ENCODE results near the gene TK1. TPM values are rescaled to one million over a fixed set of nuclear protein-coding genes. Genes with fewer than 3 reads are reported as not detected.

TK1 gene
- total RNA-seq, 2 experiments from 2014 or later: 175 to 179 TPM

DNA sequence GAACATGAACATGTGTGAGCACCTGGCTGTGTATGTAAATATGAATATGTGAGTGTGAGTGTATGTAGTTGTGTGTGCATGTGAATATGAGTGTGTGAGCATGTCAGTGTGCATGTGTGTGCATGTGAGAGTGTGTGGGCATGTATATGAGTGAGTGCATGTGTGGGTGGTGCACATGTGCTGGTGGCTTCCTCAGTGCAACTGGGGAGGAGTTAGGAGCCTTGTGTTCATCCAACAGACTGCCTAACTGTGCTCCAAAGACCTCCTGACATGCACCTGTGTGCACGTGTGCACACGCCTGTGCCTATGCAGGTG, 46.0 kb upstream of the TK1 start:
- CTCF ChIA-PET: no interaction called here
- Mint-ChIP-seq H3K4me3 (no peak overlapping the region), H3K4me1 (ENCODE audit: low read depth) (peaks cover 12% of the 10 kb centered on the region), H3K9me3 (no peaks in the 10 kb centered on the region), H3K27me3 (peaks cover 24% of the 10 kb centered on the region), H3K36me3 (ENCODE audit: low read depth) (no peaks in the 10 kb centered on the region), H3K27ac (no peak overlapping the region)
- ATAC-seq (peak; percentile 47), DNase-seq (no peak)
- TF ChIP-seq, protein P1, sequence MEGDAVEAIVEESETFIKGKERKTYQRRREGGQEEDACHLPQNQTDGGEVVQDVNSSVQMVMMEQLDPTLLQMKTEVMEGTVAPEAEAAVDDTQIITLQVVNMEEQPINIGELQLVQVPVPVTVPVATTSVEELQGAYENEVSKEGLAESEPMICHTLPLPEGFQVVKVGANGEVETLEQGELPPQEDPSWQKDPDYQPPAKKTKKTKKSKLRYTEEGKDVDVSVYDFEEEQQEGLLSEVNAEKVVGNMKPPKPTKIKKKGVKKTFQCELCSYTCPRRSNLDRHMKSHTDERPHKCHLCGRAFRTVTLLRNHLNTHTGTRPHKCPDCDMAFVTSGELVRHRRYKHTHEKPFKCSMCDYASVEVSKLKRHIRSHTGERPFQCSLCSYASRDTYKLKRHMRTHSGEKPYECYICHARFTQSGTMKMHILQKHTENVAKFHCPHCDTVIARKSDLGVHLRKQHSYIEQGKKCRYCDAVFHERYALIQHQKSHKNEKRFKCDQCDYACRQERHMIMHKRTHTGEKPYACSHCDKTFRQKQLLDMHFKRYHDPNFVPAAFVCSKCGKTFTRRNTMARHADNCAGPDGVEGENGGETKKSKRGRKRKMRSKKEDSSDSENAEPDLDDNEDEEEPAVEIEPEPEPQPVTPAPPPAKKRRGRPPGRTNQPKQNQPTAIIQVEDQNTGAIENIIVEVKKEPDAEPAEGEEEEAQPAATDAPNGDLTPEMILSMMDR (IDR thresholded peaks at IDR 0.05): no peak
- intact Hi-C loops (cut with micrococcal nuclease): no loop called here
- POLR2A ChIA-PET: no interaction called here

- POLR2A ChIA-PET: interaction anchor here (1.4 kb wide), 1 partner anchor 18 kb away, joined by 3 read pairs; no protein-coding TSS in a partner anchor
- TF ChIP-seq, protein P1 (IDR thresholded peaks at IDR 0.05): no peak
- Mint-ChIP-seq H3K27me3 (peaks cover 28% of the 10 kb centered on the region), H3K36me3 (ENCODE audit: low read depth) (no peaks in the 10 kb centered on the region), H3K27ac (no peak overlapping the region), H3K4me1 (ENCODE audit: low read depth) (peaks cover 15% of the 10 kb centered on the region), H3K4me3 (no peak overlapping the region), H3K9me3 (no peaks in the 10 kb centered on the region)
- intact Hi-C loops (cut with micrococcal nuclease): no loop called here
- ATAC-seq (peak; percentile 77), DNase-seq (peak; percentile 56)
- CTCF ChIA-PET: interaction anchor here (1.0 kb wide), 1 partner anchor 17 kb away, joined by 3 read pairs; no protein-coding TSS in a partner anchor
Measured at GRCh38 chr17:78231991-78232858, 45.4 kb upstream of the TK1 start.

GRCh38 chr17:78230996-78231935, 44.4 kb upstream of the TK1 start, which contains the start of gene TMEM235:
TMEM235 (plus strand) TSS chr17:78231631; CDS start chr17:78232024, 393 bp downstream.
- Mint-ChIP-seq H3K9me3 (no peaks in the 10 kb centered on the region), H3K27ac (no peak within 1 kb of the TSS), H3K36me3 (ENCODE audit: low read depth) (no peaks in the 10 kb centered on the region), H3K4me1 (ENCODE audit: low read depth) (peaks cover 15% of the 10 kb centered on the region), H3K4me3 (no peak within 1 kb of the TSS), H3K27me3 (peaks cover 32% of the 10 kb centered on the region)
- no peak for ATAC-seq
- TF ChIP-seq, protein P1 (IDR thresholded peaks at IDR 0.05): no peak
- no peak for DNase-seq
- intact Hi-C loops (cut with micrococcal nuclease): no loop called here
- CTCF ChIA-PET: interaction anchor here (0.5 to 1.0 kb wide), 2 partner anchors 18 to 20 kb away, joined by 3 read pairs; no protein-coding TSS in a partner anchor
- POLR2A ChIA-PET: interaction anchor here (1.4 kb wide), 1 partner anchor 19 kb away, joined by 3 read pairs; no protein-coding TSS in a partner anchor

DNA sequence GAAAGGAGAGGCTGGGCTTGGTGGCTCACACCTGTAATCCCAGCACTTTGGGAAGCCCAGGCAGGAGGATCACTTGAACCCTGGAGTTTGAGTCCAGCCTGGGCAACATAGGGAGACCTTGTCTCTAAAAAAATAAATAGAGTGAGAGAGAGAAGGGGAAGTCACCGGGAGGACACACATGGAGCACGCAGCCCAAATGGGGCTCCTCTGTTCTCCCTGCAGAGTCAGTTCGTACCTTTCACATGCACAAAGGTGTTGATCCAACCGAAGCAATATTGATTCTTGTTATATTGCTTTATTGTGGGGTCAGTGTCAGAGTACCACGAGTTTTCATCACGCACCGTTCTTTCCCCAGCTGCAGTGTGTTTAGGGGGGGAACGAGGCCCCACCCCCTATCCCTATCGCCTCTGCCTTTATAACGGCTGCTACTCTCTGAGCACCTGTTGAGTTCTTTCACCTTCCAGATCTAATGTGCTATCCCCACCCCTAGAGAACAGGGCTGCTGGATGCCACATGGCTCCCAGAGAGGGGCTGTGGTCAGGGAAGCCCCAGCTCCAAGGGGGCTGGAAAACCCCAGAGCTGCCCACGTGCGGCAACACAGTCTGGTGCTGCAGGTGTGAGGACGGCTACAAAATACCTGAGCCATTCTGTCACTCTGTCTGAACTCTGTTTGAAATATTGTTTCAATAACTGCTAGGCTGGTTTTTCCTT, 43.6 kb upstream of the TK1 start:
- CTCF ChIA-PET: interaction anchor here (0.5 to 0.9 kb wide), 2 partner anchors 21 to 50 kb away, joined by 3 read pairs; no protein-coding TSS in a partner anchor
- H3K9me3 Mint-ChIP-seq: no peaks in the 10 kb centered on the region

More for the DNA sequence above, 43.6 kb upstream of the TK1 start:
- TF ChIP-seq, protein P1 (IDR thresholded peaks at IDR 0.05): no peak
- POLR2A ChIA-PET: no interaction called here
- no peaks in the 10 kb centered on the region for H3K36me3 Mint-ChIP-seq (ENCODE audit: low read depth)
- no peak overlapping the region for H3K27ac Mint-ChIP-seq
- H3K27me3 Mint-ChIP-seq: peaks cover 32% of the 10 kb centered on the region
- peaks cover 15% of the 10 kb centered on the region for H3K4me1 Mint-ChIP-seq (ENCODE audit: low read depth)
- DNase-seq (no peak), ATAC-seq (no peak)
- no peak overlapping the region for H3K4me3 Mint-ChIP-seq
- intact Hi-C loops (cut with micrococcal nuclease): no loop called here

Measured in activated CD8-positive, alpha-beta T cell treated with anti-CD3 and anti-CD28 coated beads for 36 hours (primary cell).